Medulla oblongata (tissue), 1 donor: ENCODE results near the gene SYNPO2.
"Not testable (repeated sequence)": the region's sequence is repeated elsewhere in the genome, so short reads cannot be mapped to it uniquely, and the experiment has no call there.

Experiments
- DNase-seq: peaks from one replicate; pipeline ENCODE4 v3.0.0-alpha.2; 2015; ENCODE audit errors: extremely low spot score

SYNPO2 gene

GRCh38 chr4:119067670-119068360, 179.2 kb downstream of the SYNPO2 start:
- not testable (repeated sequence) for DNase-seq

- no peak for DNase-seq
Observed at GRCh38 chr4:119068529-119068962, 179.9 kb downstream of the SYNPO2 start.

- no peak for DNase-seq
Observed at GRCh38 chr4:119070301-119070700, 181.6 kb downstream of the SYNPO2 start.

- no peak for DNase-seq
Observed at GRCh38 chr4:119080721-119081541, 192.3 kb downstream of the SYNPO2 start.

GRCh38 chr4:119081542-119081859, 192.8 kb downstream of the SYNPO2 start:
- DNase-seq, result no peak

GRCh38 chr4:119081943-119082342, 193.3 kb downstream of the SYNPO2 start:
- no peak for DNase-seq

DNA sequence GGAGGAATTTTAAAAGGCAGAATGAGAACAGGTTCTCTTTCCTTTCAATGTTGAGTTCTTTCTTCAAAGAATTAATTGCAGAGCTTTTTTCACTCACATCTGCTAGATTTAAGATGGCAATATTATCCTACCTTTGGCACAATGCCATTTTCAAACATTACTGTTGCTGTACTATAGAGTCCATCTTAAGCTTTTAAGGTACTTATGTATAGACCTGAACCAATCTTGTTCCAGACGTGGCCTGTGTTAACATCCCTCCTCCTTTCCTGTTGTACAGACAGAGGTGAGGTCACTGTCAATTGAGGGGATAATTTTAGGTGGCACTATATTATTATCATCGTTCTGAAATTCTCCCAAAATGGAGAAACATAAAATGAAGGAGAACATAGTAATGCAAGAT, 194.0 kb downstream of the SYNPO2 start:
- no peak for DNase-seq

GRCh38 chr4:119084513-119084912, 195.9 kb downstream of the SYNPO2 start:
- no peak for DNase-seq

DNA sequence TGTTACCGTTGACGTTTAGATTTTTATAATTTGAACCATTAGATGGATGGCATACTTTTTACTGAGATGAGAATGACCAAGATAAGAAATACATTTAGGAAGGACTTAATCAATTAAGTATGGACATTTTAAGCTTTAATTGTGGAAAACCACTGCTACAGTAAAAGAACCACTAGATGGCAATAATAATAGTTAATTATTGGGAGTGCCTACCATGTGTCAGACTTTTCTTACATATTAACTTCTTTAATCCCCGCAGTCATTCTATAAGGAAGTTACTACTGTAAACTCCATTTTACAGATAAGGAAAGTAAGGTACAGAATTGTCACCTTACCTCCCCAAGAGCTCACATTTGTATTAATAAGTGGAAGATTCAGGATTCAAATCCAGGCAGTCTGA, 198.5 kb downstream of the SYNPO2 start:
- no peak for DNase-seq

DNA sequence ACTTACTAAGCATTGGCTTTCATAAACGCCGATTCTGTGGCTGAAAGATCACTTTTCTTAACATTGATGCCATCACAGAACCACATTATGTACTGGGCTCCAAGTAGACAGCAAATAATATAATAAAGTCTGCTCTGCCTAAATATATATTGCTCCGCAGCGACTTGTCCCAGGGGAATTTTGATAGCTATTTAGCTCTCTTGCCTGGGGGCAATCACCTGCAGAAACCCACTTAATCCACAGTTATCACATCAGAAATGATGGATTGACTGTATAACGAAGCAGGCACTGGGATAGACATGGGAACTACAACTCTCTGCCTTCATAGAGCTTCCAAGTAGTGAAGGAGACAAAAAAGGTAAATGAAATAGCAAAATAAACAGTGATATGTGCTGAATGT, 199.0 kb downstream of the SYNPO2 start:
- no peak for DNase-seq

GRCh38 chr4:119093042-119093827, 204.6 kb downstream of the SYNPO2 start:
- no peak for DNase-seq

DNA sequence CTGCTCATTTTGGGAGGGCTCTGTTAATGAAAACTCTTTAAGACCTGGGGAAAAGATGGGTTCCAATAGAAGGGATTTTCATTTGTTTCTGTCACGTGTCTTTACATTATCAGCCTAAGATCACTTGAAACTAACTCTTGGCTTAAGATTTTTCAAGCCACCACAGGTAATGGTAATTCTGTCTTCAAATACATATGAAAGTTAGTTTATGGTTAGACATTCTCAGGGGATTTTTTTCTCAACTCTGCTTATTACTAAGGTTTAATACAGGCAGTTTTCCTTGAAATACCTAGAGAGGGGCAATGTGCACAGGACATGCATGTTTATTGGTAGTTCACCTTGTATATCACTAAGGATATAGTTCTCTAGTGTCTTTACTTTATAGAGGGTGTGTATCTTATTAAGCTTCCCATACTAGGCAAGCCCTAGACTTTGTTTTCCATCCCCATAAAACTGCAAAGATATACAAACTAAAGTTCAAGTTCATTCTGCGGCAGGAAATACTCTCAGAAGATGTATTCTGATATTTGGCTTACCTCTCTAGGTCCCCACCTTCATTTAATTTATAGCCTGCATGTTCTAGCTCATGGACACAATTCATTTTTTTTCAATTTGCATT, 208.7 kb downstream of the SYNPO2 start:
- DNase-seq, result no peak

DNA sequence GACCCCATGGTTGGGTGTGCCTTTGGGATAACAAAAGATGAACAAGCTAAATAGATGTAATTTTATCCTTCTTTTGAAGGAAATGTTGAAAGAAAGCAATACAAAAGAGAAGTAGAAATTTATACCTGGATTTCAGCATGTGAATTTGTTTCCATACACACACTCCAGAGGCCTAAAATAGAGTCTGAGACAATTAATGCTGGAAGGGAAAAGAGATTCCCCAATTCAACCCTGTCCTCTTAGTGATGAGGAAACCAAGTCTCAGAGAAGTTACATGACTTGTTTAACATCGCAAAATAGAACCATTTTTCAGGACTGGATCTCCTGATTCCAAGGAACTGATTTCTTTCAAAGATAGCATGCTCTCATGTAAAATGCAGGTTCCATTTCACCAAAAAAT, 209.7 kb downstream of the SYNPO2 start:
- DNase-seq, result no peak

DNA sequence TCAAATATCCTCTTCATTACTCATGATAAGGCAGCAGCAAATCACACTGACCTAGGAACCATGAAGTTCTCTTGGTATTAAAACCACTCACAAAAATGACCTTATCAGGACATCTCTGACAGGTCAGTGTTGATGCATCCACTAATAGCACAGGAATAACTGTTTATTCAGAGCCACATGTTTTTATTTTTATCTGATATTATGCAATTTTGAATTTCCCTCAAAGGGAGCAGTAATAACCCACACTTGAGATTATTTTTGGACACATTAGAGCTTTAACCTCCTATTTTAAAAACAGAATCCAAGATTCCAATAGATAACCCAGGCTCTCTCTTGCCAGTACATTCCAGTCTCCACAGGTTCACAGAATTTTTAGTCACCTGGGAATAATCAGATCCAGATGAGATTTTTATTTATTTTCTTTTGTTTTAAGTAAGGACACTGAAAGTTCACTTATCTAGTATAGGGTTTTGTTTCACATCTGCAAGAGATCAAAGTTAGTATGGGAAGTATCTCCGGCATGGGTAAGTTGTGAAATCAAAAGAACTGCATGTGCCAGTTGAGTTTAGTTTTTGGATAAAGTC, 210.7 kb downstream of the SYNPO2 start:
- DNase-seq, result no peak

DNA sequence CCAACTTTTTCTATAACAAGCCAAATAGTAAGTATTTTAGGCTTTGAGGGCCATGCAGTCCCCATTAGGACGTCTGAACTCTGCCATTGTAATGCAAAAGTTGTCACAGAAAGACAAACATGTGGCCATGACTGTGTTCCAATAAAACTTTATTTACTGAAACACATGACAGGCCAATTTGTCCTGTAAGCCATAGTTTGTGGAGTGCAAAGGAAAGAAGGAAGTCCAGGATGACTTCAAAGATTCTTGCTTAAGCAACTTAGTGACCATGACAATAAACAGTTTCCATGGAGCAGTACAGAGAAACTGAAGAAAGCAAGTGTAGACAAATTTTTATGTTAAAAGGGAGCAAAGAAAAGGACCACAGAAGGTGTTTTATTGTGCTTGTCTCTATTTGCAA, 212.0 kb downstream of the SYNPO2 start:
- DNase-seq, result no peak

- no peak for DNase-seq
Observed at GRCh38 chr4:119103263-119103662, 214.6 kb downstream of the SYNPO2 start.

- no peak for DNase-seq
Observed at GRCh38 chr4:119104644-119105273, 216.1 kb downstream of the SYNPO2 start.

GRCh38 chr4:119105605-119106004, 217.0 kb downstream of the SYNPO2 start:
- DNase-seq, result no peak

DNA sequence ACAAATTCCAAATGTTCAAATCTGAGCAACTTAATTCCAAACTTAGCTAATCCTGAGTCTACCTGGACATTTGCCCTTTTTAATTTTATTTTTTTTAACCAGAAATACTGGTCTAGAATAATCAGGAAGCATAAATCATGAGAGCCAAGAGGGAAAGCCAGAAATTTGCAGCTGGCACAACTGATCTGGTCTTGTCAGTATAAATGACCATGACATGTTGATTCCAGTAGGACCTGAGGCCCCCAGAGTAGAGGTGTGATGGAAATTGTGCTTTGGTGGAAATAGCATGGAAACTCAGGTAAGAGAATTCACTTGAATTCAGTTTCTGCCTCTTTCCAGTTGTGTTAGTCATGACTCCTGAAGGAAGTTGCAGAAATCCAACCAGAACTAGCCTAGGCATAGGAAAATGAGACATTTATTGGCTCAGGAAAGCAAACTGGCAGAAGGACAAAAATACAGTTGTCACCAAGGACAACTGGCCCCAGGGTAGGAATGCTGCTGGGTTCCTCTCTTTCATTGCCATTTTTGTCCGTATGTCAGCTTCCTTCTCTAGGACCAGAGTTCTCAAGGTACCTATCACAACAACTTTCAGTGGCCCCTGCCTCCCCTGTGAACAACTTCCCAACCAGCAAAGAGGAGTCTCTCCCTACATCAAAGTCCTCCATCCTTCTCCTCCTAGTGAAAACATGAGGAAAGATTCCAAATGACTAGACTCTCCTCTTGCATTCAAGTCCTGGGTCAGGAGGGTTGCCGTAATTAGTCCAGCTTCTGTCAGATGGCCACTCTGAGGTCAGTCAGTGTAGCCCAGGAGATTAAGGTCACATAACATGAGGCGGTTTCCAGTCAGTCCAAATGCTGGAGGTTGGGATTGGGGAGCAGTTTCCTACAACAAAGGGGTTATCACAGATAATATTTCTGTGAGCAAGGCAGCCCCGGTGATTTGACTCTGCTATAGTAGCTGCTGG, 217.7 kb downstream of the SYNPO2 start:
- DNase-seq, result no peak

DNA sequence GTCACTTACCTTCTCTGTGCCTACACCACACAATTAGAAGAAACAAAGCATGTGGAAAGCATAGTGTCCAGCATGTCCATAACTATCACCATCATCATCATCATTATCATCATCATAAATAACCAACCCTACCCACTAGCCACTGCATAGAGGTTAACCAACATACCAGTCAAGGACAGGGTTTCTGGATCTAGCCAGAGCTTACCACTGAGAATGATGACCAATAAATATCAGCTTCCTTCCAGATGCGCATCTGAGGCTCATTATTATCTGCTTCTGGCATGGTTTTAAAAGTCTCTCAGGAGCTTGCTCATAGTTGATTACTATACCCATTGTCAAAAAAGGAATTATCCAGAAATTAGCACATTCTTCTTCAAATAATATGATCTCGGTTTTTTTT, 221.5 kb downstream of the SYNPO2 start:
- DNase-seq, result no peak
